NK-92 treated with Interleukin-12 subunit alpha and Interleukin-12 subunit beta, amount 100 ng/mL, for 24 hours (cell line): ENCODE data around the gene DYRK1B.

Experiments used
- DNase-seq: peaks from one replicate; lab custom pipeline; 2025; lab: John Stamatoyannopoulos, UW

DYRK1B gene

GRCh38 chr19:39858541-39858940, 24.6 kb upstream of the DYRK1B start:
- no peak for DNase-seq

DNA sequence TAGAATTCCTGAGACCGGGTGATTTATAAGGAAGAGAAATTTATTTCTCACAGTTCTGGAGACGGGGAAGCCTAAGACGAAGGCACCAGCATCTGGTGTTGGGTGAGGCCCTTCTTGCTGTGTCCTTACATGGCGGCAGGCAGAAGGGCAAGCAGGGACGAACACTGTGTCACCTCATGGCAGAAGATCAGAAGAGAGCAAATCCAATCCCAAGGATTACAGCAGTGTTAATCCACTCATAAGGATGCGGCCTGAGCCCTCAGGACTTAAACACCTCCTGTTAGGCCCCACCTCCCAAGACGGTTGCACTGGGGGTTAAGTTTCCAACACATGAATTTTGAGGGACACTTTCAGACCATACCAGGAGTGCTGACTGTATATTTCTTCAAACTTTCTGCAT, 18.9 kb upstream of the DYRK1B start:
- DNase-seq = no peak

DNA sequence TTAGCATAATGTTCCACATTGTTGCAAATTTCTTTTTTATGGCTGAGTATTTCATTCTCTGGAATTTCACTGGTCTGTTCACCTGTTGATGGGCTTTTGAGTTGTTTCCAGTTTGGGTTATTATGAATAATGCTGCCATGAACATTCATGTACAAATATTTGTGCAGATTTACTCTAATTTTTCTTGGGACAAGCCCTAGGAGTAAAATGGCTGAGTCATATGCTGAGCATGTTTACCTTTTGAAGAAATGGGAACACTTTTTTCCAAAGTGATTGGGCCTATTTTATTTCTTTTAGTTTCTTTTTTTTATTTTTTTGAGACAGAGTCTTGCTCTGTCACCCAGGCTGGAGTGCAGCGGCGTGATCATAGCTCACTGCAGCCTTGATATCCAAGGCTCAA, 16.9 kb upstream of the DYRK1B start:
- DNase-seq = no peak

DNA sequence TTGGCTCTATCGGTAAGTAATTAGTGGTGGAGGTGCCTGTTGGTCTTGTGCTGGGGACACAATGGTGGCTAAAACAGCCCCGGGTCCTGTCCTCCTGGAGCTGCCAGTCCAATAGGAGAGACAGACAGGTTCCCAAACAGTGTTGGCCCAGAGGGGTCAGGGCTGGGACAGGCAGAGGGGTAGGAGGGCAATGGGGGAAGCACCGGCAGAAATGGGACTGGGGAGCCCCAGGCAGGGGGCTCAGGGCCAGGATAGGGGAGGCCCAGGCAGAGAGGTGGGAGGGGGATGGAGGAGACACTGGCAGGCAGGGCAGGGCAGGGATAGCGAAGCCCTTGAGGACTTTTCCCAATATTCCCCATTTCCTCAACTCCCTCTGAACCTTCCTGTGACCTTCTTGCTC, 14.4 kb upstream of the DYRK1B start:
- DNase-seq = no peak

DNA sequence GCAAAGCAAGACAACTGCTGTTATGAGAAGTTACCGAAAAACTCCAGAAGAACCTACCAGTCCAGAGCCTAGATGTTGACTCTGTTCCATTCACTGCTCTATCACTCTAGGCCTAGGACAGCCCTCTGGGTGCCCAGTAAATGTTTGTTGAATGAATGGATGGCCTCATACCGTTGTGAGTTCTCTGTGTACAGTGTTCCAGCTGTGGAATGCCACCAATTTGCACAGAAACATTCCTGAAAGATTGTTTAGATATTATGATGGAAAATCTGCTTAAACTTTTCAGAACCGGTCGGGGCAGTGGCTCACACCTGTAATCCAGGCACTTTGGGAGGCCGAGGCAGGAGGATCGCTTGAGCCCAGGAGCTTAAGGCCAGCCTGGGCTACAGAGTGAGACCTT, 13.6 kb upstream of the DYRK1B start:
- DNase-seq = no peak

DNA sequence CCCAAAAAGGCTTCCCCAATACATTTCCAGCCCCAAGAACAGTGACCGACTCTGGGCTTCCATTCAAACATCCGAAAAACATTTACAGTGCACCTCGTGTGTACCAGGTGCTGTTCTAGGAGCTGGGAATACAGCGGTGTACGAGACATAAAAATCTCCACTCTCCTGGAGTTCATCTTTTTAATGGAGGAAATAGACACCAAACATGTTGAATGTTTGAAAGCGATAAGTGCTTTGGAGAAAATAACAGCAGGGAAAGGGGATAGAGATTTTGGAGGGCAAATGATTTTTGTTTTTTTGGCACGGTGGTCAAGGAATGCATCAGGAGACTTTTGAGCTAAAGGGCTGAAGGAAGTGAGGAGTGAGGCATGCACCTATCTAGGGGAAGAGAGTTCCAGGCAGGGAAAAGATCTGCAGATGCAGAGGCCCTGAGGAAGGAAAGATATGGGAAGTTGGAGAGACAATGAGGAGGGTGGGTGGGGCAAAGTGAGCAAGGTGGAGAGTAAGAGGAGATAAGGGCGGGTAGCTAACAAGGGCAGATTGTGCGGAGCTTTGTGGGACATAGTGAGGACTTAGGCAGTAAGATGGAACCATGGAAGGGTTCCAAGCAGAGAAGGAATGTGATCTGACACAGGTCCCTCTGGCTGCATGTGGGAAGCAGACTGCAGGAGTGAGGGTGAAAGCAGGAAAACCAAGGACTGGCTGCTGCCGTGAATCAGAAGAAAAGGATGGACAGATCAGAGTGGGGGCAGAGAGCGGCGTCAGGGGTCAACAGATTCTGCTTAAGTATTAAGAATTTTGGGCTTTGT, 12.9 kb upstream of the DYRK1B start:
- DNase-seq = no peak

GRCh38 chr19:39845933-39846677, 12.1 kb upstream of the DYRK1B start, which contains the start of gene FBL:
Gene FBL, minus strand, starts transcription at chr19:39846379. Its CDS starts 79 bp downstream, at chr19:39846300.
- DNase-seq = peak; percentile 97

GRCh38 chr19:39845584-39845932, 11.6 kb upstream of the DYRK1B start:
- DNase-seq = no peak

DNA sequence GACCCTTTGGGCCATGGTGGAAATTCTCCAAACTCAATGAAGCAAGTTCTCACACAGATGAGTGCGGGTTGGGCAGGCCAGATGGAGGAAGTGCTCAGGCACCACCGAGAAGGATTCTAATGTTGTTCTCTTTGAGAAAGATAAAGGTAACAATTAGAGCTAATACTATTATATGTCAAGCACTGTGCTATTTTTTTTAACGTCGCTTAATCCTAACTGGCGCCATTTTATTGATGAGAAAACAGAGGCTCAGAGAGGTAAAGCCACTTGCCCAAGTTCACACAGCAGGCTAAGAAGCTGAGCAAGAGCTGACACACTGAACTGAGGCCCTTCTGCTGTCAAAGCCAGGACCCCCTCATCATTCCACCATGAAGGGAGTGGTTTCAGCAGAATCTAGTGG, 11.2 kb upstream of the DYRK1B start:
- DNase-seq = no peak

GRCh38 chr19:39843919-39844793, 10.2 kb upstream of the DYRK1B start:
- no peak for DNase-seq

- DNase-seq = no peak
Measured at GRCh38 chr19:39842693-39843435, 8.9 kb upstream of the DYRK1B start.

- no peak for DNase-seq
Measured at GRCh38 chr19:39841041-39841440, 7.1 kb upstream of the DYRK1B start.

GRCh38 chr19:39840492-39840891, 6.5 kb upstream of the DYRK1B start:
- no peak for DNase-seq

GRCh38 chr19:39839678-39840327, 5.8 kb upstream of the DYRK1B start:
- DNase-seq = no peak

DNA sequence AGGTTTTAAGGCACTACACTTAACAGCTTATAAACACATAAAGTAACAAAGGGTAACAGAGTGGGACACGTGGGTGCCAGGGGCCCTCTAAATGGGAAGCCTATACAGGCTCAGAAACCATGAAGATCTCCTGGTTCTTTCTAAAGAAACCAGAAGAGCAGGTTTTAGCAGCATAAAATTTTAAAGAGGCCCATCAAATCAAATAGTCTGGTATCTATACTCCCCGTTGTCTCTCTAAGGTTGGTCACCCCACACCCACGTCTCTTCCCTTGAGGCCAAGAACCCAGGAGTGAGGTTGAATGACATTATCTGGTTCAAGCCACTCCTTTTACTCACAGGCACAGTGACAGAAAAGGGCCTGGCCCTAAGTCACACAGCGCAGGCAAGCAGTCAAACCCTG, 4.6 kb upstream of the DYRK1B start:
- DNase-seq = no peak

DNA sequence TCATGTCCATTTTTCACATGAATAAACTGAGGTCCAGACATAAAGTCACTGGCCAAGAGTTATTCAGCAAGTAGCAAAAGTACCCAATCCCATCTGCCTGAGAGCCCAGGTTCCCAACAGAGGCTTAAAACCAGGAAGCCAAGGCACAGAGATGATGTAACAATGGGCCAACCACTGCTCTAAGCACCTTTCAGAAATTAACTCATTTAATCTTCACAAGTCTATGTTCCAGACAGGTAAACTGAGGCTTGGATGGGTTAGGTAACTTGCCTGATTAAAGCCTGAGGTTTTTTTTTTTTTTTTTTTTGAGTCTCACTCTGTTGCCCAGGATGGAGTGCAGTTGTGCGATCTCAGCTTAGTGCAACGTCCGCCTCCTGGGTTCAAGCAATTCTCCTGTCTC, 4.0 kb upstream of the DYRK1B start:
- DNase-seq = no peak

DNA sequence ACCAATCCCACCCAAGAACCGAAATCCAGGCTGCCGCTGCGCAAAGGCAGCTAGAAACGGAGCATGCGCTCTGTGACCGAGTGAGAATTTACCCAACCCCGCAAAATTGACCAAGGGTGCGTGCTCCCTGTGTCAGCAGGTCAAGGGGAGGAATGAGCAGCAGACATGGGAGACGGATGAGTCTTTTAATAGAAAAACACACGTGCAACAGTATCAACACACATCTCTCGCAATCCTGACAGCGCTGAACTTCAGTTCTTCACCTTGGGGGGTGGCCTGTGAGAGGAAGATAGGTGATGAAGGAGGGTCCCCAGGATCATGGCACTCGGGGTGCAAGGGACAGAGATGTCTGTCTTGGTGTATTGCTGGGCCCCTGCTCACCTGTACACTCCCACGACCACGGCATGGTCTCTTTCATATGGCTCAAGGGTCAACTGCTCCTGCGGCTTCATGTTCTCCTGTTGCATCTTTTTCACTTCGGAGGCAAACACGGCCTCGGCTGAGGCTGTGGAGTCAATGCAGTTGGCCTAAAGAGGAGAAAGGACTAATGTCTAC, 402 bp upstream of the DYRK1B start:
- DNase-seq = no peak

- DNase-seq = no peak
Measured at GRCh38 chr19:39833160-39833463, 850 bp downstream of the DYRK1B start.

DNA sequence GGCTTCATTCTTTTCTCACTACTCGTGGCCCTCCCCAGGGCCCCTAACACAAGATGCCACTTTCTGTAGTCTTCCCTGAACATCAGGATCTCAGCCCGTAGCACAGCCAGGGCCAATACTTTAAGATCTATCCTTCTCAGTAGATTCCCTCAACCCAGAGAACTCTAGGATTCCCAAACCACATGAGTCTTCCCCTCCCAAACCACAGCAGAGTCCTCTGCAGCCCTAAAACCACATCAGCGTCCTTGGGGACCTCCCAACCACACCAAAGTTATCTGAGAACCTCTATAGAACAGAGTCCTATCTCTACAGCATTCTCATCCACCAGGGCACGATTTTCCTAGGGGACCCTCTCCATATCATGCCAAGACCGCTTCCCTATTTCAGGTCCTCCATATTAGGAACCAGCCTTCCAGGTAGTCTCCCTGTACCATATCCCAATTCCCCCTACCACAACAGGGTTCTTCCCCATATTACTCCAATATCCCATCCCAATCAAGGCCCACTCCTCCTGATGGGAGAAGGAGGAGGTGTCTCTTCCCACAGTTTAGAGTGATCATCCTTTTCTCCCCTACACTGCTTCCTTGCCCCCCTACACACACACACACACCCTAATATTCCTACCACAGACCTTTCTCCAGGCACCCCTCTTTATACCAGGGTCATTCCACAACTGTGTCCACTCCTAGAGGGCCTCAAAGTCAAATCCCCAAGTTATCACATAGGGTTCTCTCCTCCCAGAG, 1.4 kb downstream of the DYRK1B start:
- DNase-seq = no peak

DNA sequence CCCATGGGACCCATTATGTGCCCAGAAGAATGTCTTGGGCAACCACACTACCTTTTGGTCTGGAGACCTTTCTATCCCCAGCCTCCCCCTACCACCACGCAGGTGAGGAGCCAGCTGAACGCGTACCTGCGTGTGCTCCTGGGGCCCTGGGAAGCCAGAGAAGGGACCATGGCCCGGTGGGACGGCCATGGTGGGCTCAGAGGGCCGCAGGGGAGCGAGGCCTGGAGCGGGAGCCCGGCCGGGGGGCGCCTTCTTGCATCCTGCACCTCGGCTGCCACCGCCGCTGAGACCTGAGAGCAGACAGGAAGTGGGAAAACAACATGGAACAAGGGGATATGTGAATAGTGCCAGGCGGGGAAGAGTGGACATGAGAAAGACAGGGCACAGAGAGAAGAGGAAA, 2.3 kb downstream of the DYRK1B start:
- DNase-seq = no peak

- no peak for DNase-seq
Measured at GRCh38 chr19:39830847-39831246, 3.1 kb downstream of the DYRK1B start.
